ENCODE data around the gene PGBD2. TPM values are rescaled to one million over a fixed set of nuclear protein-coding genes. Genes with fewer than 3 reads are reported as not detected.
"Not testable (repeated sequence)": the region's sequence is repeated elsewhere in the genome, so short reads cannot be mapped to it uniquely, and the experiment has no call there.

PGBD2 gene
- total RNA-seq, 1 donor from 2014 or later, result 0.53 TPM

DNA sequence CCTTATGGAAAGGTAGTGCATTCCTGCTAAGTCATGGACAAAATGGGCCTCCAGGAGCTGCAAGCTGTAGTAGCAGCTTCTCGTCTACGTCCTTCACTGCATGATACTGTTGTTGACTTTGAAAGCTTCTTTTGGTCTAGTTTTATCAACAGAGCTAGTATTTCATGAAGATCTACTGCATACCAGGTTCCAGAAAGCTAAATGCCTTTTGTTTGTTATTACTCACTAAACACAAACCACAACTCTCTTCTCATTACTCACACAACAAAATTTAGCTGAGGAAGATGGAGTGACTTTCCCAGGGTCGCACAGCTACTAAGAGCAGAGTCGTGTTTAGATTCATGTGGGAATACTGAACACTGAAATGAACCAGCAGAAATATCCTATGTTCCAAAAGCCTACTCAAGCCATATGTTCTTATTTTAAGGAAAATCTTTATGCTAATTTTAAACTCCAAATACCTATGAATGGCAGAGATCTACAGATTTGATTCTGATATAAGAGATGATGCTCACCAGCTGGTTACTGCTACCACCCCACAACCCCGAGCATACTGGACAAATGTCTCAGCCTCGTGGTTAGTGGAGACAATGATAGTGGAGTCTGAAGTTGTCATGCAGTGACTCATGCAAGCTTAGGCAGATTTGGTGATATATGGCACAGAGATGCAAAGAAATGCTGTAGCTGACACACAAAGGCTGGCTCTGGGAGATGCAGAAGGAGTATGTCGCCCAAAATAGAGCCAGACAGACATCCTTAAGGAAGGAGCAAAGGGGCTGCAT lies 20.6 kb downstream of the PGBD2 start:
- no peaks in the 10 kb centered on the region for H3K4me1 ChIP-seq
- no peaks in the 10 kb centered on the region for H3K36me3 ChIP-seq
- TF ChIP-seq, protein P1, sequence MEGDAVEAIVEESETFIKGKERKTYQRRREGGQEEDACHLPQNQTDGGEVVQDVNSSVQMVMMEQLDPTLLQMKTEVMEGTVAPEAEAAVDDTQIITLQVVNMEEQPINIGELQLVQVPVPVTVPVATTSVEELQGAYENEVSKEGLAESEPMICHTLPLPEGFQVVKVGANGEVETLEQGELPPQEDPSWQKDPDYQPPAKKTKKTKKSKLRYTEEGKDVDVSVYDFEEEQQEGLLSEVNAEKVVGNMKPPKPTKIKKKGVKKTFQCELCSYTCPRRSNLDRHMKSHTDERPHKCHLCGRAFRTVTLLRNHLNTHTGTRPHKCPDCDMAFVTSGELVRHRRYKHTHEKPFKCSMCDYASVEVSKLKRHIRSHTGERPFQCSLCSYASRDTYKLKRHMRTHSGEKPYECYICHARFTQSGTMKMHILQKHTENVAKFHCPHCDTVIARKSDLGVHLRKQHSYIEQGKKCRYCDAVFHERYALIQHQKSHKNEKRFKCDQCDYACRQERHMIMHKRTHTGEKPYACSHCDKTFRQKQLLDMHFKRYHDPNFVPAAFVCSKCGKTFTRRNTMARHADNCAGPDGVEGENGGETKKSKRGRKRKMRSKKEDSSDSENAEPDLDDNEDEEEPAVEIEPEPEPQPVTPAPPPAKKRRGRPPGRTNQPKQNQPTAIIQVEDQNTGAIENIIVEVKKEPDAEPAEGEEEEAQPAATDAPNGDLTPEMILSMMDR (IDR thresholded peaks at IDR 0.05), result no peak
- no peaks in the 10 kb centered on the region for H3K27me3 ChIP-seq
- intact Hi-C loops (cut with DNase I), result no loop called here
- no peak overlapping the region for H3K27ac ChIP-seq
- no peak for DNase-seq (ENCODE audit: low spot score in 2 of 2)
- no peak overlapping the region for H3K4me3 ChIP-seq
- no peaks in the 10 kb centered on the region for H3K9me3 ChIP-seq

DNA sequence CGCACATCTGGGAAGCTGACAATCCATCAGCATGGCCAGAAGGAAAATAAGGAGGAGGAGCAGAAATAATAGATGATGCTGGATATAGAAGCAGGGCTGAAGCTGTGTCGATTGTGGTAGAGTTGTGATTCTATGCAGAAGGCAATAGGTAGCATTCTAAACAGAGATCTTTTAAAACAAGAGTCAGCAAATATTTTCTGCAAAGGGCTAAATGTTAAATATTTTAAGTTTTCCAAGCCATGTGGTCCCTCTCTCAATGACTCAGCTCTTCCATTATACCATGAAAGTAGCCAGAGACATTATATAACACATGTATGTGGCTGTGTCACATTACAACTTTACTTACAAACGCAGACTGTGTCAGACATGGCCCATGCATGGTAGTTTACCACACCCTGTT lies 21.2 kb downstream of the PGBD2 start:
- H3K4me1 ChIP-seq; H3K36me3 ChIP-seq; intact Hi-C loops (cut with DNase I); H3K9me3 ChIP-seq; H3K27ac ChIP-seq; H3K4me3 ChIP-seq; DNase-seq (ENCODE audit: low spot score in 2 of 2); H3K27me3 ChIP-seq: not testable (repeated sequence)

DNA sequence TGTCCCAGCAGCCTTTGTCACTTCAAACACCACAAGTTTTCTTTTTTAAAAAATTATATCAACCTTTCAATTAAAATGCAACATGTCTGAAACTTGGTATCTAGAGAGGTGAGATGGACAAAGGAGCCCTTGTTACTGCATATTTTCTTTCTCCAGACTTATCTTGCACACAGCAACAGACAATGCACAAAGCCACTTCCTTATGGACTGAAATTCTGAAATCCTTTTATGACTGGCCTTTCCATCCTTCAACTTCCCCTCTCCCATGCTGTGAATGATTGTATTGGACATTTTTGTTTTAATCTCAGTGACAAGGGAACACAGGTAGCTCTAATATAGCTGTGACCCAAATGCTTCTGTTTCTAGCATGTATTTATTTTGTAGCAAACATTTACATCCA lies 22.1 kb downstream of the PGBD2 start:
- H3K4me3 ChIP-seq; H3K36me3 ChIP-seq; intact Hi-C loops (cut with DNase I); H3K27me3 ChIP-seq; DNase-seq (ENCODE audit: low spot score in 2 of 2); H3K9me3 ChIP-seq; H3K27ac ChIP-seq; H3K4me1 ChIP-seq: not testable (repeated sequence)

DNA sequence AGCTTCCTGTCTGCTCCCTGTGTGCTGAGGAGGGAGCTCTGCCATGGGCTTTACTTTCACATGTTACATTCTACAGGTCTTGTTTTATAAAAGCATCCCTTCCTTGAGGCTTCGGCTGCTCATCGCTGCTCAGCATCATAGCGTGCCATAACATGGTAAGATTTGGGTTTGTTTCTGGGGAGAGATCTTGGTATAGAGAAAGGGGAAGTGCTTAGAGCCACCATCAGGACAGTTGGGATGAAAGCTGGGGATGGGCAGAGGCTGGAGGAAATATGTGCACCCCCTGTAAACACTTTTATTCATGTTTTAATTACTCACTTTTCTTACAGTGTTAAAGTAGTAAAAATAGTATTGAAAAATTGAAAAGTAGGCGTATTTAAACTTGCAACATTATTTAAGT lies 24.0 kb downstream of the PGBD2 start:
- intact Hi-C loops (cut with DNase I), result not testable (repeated sequence)

DNA sequence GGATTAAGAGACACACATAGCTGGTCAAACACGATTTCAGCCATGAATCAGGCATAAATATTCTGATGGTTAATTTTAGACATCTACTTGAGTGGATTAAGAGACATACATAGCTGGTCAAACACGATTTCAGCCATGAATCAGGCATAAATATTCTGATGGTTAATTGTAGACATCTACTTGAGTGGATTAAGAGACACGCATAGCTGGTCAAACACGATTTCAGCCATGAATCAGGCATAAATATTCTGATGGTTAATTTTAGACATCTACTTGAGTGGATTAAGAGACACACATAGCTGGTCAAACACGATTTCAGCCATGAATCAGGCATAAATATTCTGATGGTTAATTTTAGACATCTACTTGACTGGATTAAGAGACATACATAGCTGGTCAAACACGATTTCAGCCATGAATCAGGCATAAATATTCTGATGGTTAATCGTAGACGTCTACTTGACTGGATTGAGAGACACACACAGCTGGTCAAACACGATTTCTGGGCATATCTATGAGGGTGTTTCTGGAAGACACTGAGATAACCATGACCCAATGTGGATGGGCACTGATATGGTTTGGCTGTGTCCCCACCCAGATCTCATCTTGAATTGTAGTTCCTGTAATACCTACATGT lies 32.3 kb downstream of the PGBD2 start:
- intact Hi-C loops (cut with DNase I); DNase-seq (ENCODE audit: low spot score in 2 of 2); H3K4me1 ChIP-seq; H3K27me3 ChIP-seq; H3K36me3 ChIP-seq; H3K27ac ChIP-seq; H3K4me3 ChIP-seq; H3K9me3 ChIP-seq: not testable (repeated sequence)

More for the DNA sequence above, 24.0 kb downstream of the PGBD2 start:
- H3K27ac ChIP-seq; DNase-seq (ENCODE audit: low spot score in 2 of 2); H3K27me3 ChIP-seq; H3K36me3 ChIP-seq; H3K4me1 ChIP-seq; H3K9me3 ChIP-seq; H3K4me3 ChIP-seq: not testable (repeated sequence)

DNA sequence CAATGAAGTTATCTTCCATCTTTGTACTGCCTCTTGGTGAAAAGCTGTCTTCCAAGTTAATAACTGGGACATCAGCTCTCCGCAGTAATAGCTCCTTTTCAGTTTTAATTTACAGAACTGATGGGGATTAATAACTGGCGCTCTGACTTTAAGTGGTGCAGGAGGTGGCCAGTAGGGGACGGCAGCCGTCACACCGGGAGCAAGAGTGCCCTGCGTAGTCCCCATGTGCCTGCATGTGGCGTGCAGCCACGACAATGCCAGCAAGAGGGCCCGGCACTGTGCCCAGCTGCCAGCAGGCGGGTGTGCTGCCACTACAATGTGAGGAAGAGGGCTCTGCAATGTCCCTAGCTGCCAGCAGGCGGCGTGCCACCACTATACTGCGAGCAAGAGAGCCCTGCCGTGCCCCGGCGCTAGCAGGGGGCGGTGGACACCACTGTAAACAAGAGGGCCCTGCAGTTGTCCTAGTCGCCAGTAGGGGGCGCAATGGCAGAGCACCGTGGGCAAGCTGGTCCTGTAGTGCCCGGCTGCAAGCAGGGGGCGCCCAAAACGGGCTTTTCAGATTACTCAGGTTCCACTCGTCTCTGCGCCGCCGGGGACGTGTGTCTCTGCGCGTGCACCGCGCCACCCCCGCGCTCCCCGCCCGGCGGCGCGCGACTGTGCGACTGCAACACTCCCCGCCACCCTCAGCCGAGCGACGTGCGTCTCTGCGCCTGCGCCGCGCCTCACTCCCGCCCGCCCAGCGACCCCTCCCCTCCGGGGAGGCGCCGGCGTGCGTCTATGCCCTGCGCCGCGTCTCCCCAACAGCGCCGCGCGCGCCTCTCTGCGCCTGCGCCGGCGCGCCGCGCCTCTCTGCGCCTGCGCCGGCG lies 38.3 kb downstream of the PGBD2 start:
- not testable (repeated sequence) for H3K4me3 ChIP-seq, H3K27ac ChIP-seq

DNA sequence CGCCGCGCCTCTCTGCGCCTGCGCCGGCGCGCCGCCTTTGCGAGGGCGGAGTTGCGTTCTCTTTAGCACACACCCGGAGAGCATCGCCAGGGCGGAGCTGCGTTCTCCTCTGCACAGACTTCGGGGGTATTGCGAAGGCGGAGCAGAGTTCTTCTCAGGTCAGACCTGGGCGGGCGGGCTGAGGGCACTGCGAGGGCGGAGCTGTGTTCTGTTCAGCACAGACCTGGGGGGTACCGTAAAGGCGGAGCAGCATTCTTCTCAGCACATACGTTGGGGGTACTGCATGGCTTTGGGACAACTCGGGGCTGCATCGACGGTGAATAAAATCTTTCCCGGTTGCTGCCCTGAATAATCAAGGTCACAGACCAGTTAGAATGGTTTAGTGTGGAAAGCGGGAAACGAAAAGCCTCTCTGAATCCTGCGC lies 39.0 kb downstream of the PGBD2 start:
- H3K27ac ChIP-seq; H3K36me3 ChIP-seq; H3K27me3 ChIP-seq; H3K4me3 ChIP-seq; H3K9me3 ChIP-seq; H3K4me1 ChIP-seq; DNase-seq (ENCODE audit: low spot score in 2 of 2); intact Hi-C loops (cut with DNase I): not testable (repeated sequence)

More for the DNA sequence above, 38.3 kb downstream of the PGBD2 start:
- intact Hi-C loops (cut with DNase I); H3K36me3 ChIP-seq; H3K4me1 ChIP-seq; DNase-seq (ENCODE audit: low spot score in 2 of 2); H3K27me3 ChIP-seq; H3K9me3 ChIP-seq: not testable (repeated sequence)

DNA sequence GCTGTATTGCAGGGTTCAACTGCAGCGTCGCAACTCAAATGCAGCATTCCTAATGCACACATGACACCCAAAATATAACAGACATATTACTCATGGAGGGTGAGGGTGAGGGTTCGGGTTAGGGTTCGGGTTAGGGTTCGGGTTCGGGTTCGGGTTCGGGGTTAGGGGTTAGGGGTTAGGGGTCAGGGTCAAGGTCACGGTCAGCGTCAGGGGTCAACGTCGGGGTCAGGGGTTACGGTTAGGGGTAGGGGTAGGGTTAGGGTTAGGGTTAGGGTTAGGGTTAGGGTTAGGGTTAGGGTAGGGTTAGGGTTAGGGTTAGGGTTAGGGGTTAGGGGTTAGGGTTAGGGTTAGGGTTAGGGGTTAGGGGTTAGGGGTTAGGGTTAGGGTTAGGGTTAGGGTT lies 39.4 kb downstream of the PGBD2 start:
- intact Hi-C loops (cut with DNase I); H3K4me1 ChIP-seq; H3K36me3 ChIP-seq; DNase-seq (ENCODE audit: low spot score in 2 of 2); H3K9me3 ChIP-seq; H3K27ac ChIP-seq; H3K27me3 ChIP-seq; H3K4me3 ChIP-seq: not testable (repeated sequence)

DNA sequence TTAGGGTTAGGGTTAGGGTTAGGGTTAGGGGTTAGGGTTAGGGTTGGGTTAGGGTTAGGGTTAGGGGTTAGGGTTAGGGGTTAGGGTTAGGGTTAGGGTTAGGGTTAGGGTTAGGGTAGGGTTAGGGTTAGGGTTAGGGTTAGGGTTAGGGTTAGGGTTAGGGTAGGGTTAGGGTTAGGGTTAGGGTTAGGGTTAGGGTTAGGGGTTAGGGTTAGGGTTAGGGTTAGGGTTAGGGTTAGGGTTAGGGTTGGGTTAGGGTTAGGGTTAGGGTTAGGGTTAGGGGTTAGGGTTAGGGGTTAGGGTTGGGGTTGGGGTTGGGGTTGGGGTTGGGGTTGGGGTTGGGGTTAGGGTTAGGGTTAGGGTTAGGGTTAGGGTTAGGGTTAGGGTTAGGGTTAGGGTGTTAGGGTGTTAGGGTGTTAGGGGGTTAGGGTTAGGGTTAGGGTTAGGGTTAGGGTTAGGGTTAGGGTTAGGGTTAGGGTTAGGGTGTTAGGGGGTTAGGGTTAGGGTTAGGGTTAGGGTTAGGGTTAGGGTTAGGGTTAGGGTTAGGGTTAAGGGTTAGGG lies 39.9 kb downstream of the PGBD2 start:
- intact Hi-C loops (cut with DNase I); H3K36me3 ChIP-seq; H3K9me3 ChIP-seq; H3K27me3 ChIP-seq; H3K4me1 ChIP-seq; H3K4me3 ChIP-seq; H3K27ac ChIP-seq; DNase-seq (ENCODE audit: low spot score in 2 of 2): not testable (repeated sequence)

Other genes starting within 250 kb of the PGBD2 start
- gene OR14I1, start 203.5 kb upstream of the PGBD2 start, total RNA-seq, result not detected
- not detected for gene LYPD8, start 150.5 kb upstream of the PGBD2 start, total RNA-seq
- gene SH3BP5L, start 80.3 kb upstream of the PGBD2 start, total RNA-seq, result 15.9 TPM
- gene ZNF672, start 68.0 kb upstream of the PGBD2 start, total RNA-seq, result 30.9 TPM
- gene ZNF692, start 47.1 kb upstream of the PGBD2 start, total RNA-seq, result 13.8 TPM